Activated gamma-delta T cell treated with Interleukin-2 at 50 U/mL for 16 hours (primary cell): ENCODE results near the gene ADD2.
"Not testable (repeated sequence)": the region's sequence is repeated elsewhere in the genome, so short reads cannot be mapped to it uniquely, and the experiment has no call there.

Experiments used
- DNase-seq: peaks from one replicate; pipeline ENCODE4 v3.0.0-alpha.2; 2020

Gene ADD2

GRCh38 chr2:70767699-70768589 lies at the start of gene ADD2:
Gene ADD2 (minus strand): TSS chr2:70768200. CDS start chr2:70706408, 61,792 bp downstream.
- peak; percentile 18 for DNase-seq

- DNase-seq, result no peak
Measured at GRCh38 chr2:70817284-70817954, 49.4 kb upstream of the ADD2 start.

- no peak for DNase-seq
Measured at GRCh38 chr2:70816726-70817125, 48.7 kb upstream of the ADD2 start.

- no peak for DNase-seq
Measured at GRCh38 chr2:70808983-70809958, 41.3 kb upstream of the ADD2 start.

GRCh38 chr2:70807828-70808118 lies 39.8 kb upstream of the ADD2 start:
- DNase-seq, result no peak

- no peak for DNase-seq
Measured at GRCh38 chr2:70807102-70807827, 39.3 kb upstream of the ADD2 start.

- DNase-seq, result no peak
Measured at GRCh38 chr2:70806620-70807019, 38.6 kb upstream of the ADD2 start.

GRCh38 chr2:70806013-70806412 lies 38.0 kb upstream of the ADD2 start:
- DNase-seq, result no peak

GRCh38 chr2:70801607-70802263 lies 33.7 kb upstream of the ADD2 start:
- no peak for DNase-seq

GRCh38 chr2:70799706-70800105 lies 31.7 kb upstream of the ADD2 start:
- no peak for DNase-seq

- DNase-seq, result not testable (repeated sequence)
Measured at GRCh38 chr2:70797996-70798395, 30.0 kb upstream of the ADD2 start.

GRCh38 chr2:70797506-70797905 lies 29.5 kb upstream of the ADD2 start:
- DNase-seq, result no peak

GRCh38 chr2:70796262-70796661 lies 28.3 kb upstream of the ADD2 start:
- no peak for DNase-seq

GRCh38 chr2:70795164-70795995 lies 27.4 kb upstream of the ADD2 start:
- no peak for DNase-seq

- DNase-seq, result no peak
Measured at GRCh38 chr2:70793450-70793849, 25.4 kb upstream of the ADD2 start.

- no peak for DNase-seq
Measured at GRCh38 chr2:70790136-70790828, 22.3 kb upstream of the ADD2 start, which contains the start of gene FIGLA. Gene FIGLA (minus strand): TSS chr2:70790643. CDS start chr2:70790638, 5 bp downstream.

GRCh38 chr2:70789304-70790135 lies 21.5 kb upstream of the ADD2 start:
- peak; percentile 49 for DNase-seq

GRCh38 chr2:70785137-70785911 lies 17.3 kb upstream of the ADD2 start:
- DNase-seq, result no peak
